ENCODE measurements around the gene PLEKHF1. TPM values are rescaled to one million over a fixed set of nuclear protein-coding genes. Genes with fewer than 3 reads are reported as not detected.

The PLEKHF1 gene
- total RNA-seq, 4 donors from 2014 or later, result 69.1 to 164 (median 135) TPM

GRCh38 chr19:29678484-29679106 lies 13.3 kb downstream of the PLEKHF1 start:
- peak in 1 of 5 experiments; percentile 42 for TF ChIP-seq CTCF (IDR thresholded peaks at IDR 0.05 in 4 of 5, conservative IDR thresholded peaks at IDR 0.05 in 1 of 5)
- TF ChIP-seq POLR2A (IDR thresholded peaks at IDR 0.05), result peak; percentile 69 to 86
- peak; percentile 96 to 99 for DNase-seq
- no peaks in the 10 kb centered on the region for H3K27me3 ChIP-seq
- ATAC-seq, result peak; percentile 62 to 70
- in situ Hi-C loops (cut with MboI; ENCODE audit: low sequenced_read_pairs in 4 of 4), result no loop called here
- H3K4me3 ChIP-seq, result peak overlapping the region in 3 of 4 donors; percentile 18 to 47 (median 43)
- peaks cover 89 to 95% of the 10 kb centered on the region in 2 donors for H3K4me1 ChIP-seq
- intact Hi-C loops (cut with DNase I; ENCODE audit: low total_unique reads), result no loop called here
- peak overlapping the region; percentile 94 to 100 (median 98) for H3K27ac ChIP-seq
- H3K9me3 ChIP-seq, result no peaks in the 10 kb centered on the region
- H3K36me3 ChIP-seq, result peaks cover 0 to 23% of the 10 kb centered on the region in 2 donors

- peak overlapping the region; percentile 18 to 47 (median 34) for H3K4me3 ChIP-seq
- TF ChIP-seq POLR2A (IDR thresholded peaks at IDR 0.05) (no peak), CTCF (IDR thresholded peaks at IDR 0.05 in 4 of 5, conservative IDR thresholded peaks at IDR 0.05 in 1 of 5) (no peak)
- H3K36me3 ChIP-seq, result peaks cover 0 to 12% of the 10 kb centered on the region in 2 donors
- intact Hi-C loops (cut with DNase I; ENCODE audit: low total_unique reads), result no loop called here
- in situ Hi-C loops (cut with MboI; ENCODE audit: low sequenced_read_pairs in 4 of 4), result no loop called here
- H3K9me3 ChIP-seq, result no peaks in the 10 kb centered on the region
- no peak for ATAC-seq
- H3K27ac ChIP-seq, result peak overlapping the region; percentile 94 to 100 (median 98)
- DNase-seq, result peak in 1 of 2 donors; percentile 24
- H3K4me1 ChIP-seq, result peaks cover 80 to 89% of the 10 kb centered on the region in 2 donors
- no peaks in the 10 kb centered on the region for H3K27me3 ChIP-seq
Observed at GRCh38 chr19:29679598-29680210, 14.4 kb downstream of the PLEKHF1 start.

- peak; percentile 48 to 74 for DNase-seq
- no peak for ATAC-seq
- no peaks in the 10 kb centered on the region for H3K27me3 ChIP-seq
- TF ChIP-seq CTCF (IDR thresholded peaks at IDR 0.05 in 4 of 5, conservative IDR thresholded peaks at IDR 0.05 in 1 of 5) (no peak), POLR2A (IDR thresholded peaks at IDR 0.05) (peak in 1 of 2 donors; percentile 12)
- peaks cover 79 to 89% of the 10 kb centered on the region in 2 donors for H3K4me1 ChIP-seq
- no peaks in the 10 kb centered on the region for H3K9me3 ChIP-seq
- peak overlapping the region in 2 of 4 donors; percentile 43 to 47 for H3K4me3 ChIP-seq
- H3K27ac ChIP-seq, result peak overlapping the region; percentile 94 to 100 (median 98)
- in situ Hi-C loops (cut with MboI; ENCODE audit: low sequenced_read_pairs in 4 of 4) (no loop called here), intact Hi-C loops (cut with DNase I; ENCODE audit: low total_unique reads) (no loop called here)
- peaks cover 0 to 7% of the 10 kb centered on the region in 2 donors for H3K36me3 ChIP-seq
Observed at GRCh38 chr19:29680447-29680846, 15.2 kb downstream of the PLEKHF1 start.

- Histone ChIP-seq H3K9me3 (no peaks in the 10 kb centered on the region), H3K27me3 (no peaks in the 10 kb centered on the region), H3K4me3 (no peak overlapping the region), H3K4me1 (peaks cover 79 to 89% of the 10 kb centered on the region in 2 donors), H3K27ac (peak overlapping the region; percentile 94 to 100 (median 98)), H3K36me3 (peaks cover 0 to 3% of the 10 kb centered on the region in 2 donors)
- intact Hi-C loops (cut with DNase I; ENCODE audit: low total_unique reads) (no loop called here), in situ Hi-C loops (cut with MboI; ENCODE audit: low sequenced_read_pairs in 4 of 4) (no loop called here)
- ATAC-seq, result no peak
- DNase-seq, result no peak
- TF ChIP-seq CTCF (IDR thresholded peaks at IDR 0.05 in 4 of 5, conservative IDR thresholded peaks at IDR 0.05 in 1 of 5) (no peak), POLR2A (IDR thresholded peaks at IDR 0.05) (no peak)
Observed at GRCh38 chr19:29680937-29681336, 15.7 kb downstream of the PLEKHF1 start.

Data from gastrocnemius medialis (tissue), 4 donors.